WTC11 (cell line): Measurements from ENCODE around the gene NCAPG. TPM values are rescaled to one million over a fixed set of nuclear protein-coding genes. Genes with fewer than 3 reads are reported as not detected.

Source experiments
- AR ChIP-seq: fragments of 250-450 bp; sonication (Bioruptor Pico); IDR thresholded peaks from 2 replicates; pipeline ENCODE4 v1.9.0; 2021; ENCODE audit warnings: mild to moderate bottlenecking
- ATF1 ChIP-seq: sonication (generic); formaldehyde crosslinking; IDR thresholded peaks from 2 replicates; pipeline ENCODE4 v1.8.1; 2023; ENCODE audit warnings: mild to moderate bottlenecking, moderate library complexity, missing genetic modification reagents
- ATF3 ChIP-seq: sonication (generic); formaldehyde crosslinking; conservative IDR thresholded peaks from 2 replicates; pipeline ENCODE4 v1.8.1; 2022; ENCODE audit warnings: mild to moderate bottlenecking, missing genetic modification reagents
- ATF6 ChIP-seq: sonication (generic); formaldehyde crosslinking; IDR thresholded peaks from 2 replicates; pipeline ENCODE4 v1.8.1; 2023; ENCODE audit warnings: mild to moderate bottlenecking, missing genetic modification reagents
- CDX4 ChIP-seq: fragments of 250-450 bp; sonication (Bioruptor Pico); IDR thresholded peaks from 2 replicates; pipeline ENCODE4 v1.9.0; 2021; ENCODE audit warnings: moderate library complexity, mild to moderate bottlenecking, inconsistent platforms, borderline replicate concordance
- CREM ChIP-seq: sonication (generic); formaldehyde crosslinking; IDR thresholded peaks from 2 replicates; pipeline ENCODE4 v1.8.1; 2022; ENCODE audit warnings: mild to moderate bottlenecking, missing genetic modification reagents, moderate library complexity
- E2F4 ChIP-seq: sonication (generic); formaldehyde crosslinking; IDR thresholded peaks from 2 replicates; pipeline ENCODE4 v1.8.1; 2022; ENCODE audit warnings: low read depth, mild to moderate bottlenecking, moderate library complexity, missing genetic modification reagents, borderline replicate concordance
- ELF4 ChIP-seq: sonication (generic); formaldehyde crosslinking; IDR thresholded peaks from 2 replicates; pipeline ENCODE4 v1.8.1; 2022; ENCODE audit warnings: low read depth, mild to moderate bottlenecking, moderate library complexity, missing genetic modification reagents
- GRHL2 ChIP-seq: fragments of 250-450 bp; sonication (Bioruptor Pico); IDR thresholded peaks from 2 replicates; pipeline ENCODE4 v1.8.0; 2022; ENCODE audit warnings: mild to moderate bottlenecking, moderate library complexity; ENCODE audit not compliant: insufficient replicate concordance, severe bottlenecking
- HMGA2 ChIP-seq: fragments of 250-450 bp; sonication (Bioruptor Pico); IDR thresholded peaks from 2 replicates; pipeline ENCODE4 v1.4.0; 2021; ENCODE audit warnings: mild to moderate bottlenecking, moderate library complexity
- IRF1 ChIP-seq: sonication (generic); formaldehyde crosslinking; IDR thresholded peaks from 2 replicates; pipeline ENCODE4 v1.8.0; 2023; ENCODE audit warnings: missing genetic modification reagents
- IRF2 ChIP-seq: sonication (generic); formaldehyde crosslinking; IDR thresholded peaks from 2 replicates; pipeline ENCODE4 v1.8.0; 2022; ENCODE audit warnings: low read depth, missing genetic modification reagents, borderline replicate concordance
- JAZF1 ChIP-seq: fragments of 250-450 bp; sonication (Bioruptor Pico); IDR thresholded peaks from 2 replicates; pipeline ENCODE4 v1.9.0; 2021; ENCODE audit warnings: moderate library complexity, mild to moderate bottlenecking, inconsistent platforms
- OVOL2 ChIP-seq: fragments of 250-450 bp; sonication (Bioruptor Pico); IDR thresholded peaks from 2 replicates; pipeline ENCODE4 v1.9.0; 2021; ENCODE audit warnings: mild to moderate bottlenecking, borderline replicate concordance
- RELA ChIP-seq: sonication (generic); formaldehyde crosslinking; IDR thresholded peaks from 2 replicates; pipeline ENCODE4 v1.8.1; 2022; ENCODE audit warnings: missing genetic modification reagents, mild to moderate bottlenecking, borderline replicate concordance
- TEAD1 ChIP-seq: sonication (generic); formaldehyde crosslinking; IDR thresholded peaks from 2 replicates; pipeline ENCODE4 v1.8.0; 2022; ENCODE audit warnings: mild to moderate bottlenecking, missing genetic modification reagents
- ZBTB43 ChIP-seq: sonication (generic); formaldehyde crosslinking; IDR thresholded peaks from 2 replicates; pipeline ENCODE4 v1.8.1; 2023; ENCODE audit warnings: mild to moderate bottlenecking, missing genetic modification reagents
- ZNF281 ChIP-seq: sonication (generic); formaldehyde crosslinking; IDR thresholded peaks from 2 replicates; pipeline ENCODE4 v1.8.0; 2023; ENCODE audit warnings: mild to moderate bottlenecking, missing genetic modification reagents
- ZNF317 ChIP-seq: sonication (generic); formaldehyde crosslinking; IDR thresholded peaks from 2 replicates; pipeline ENCODE4 v1.8.1; 2023; ENCODE audit warnings: low read depth, mild to moderate bottlenecking, moderate library complexity, missing genetic modification reagents, borderline replicate concordance
- ZNF532 ChIP-seq: fragments of 250-450 bp; sonication (Bioruptor Pico); IDR thresholded peaks from 2 replicates; pipeline ENCODE4 v1.9.0; 2021; ENCODE audit warnings: mild to moderate bottlenecking, borderline replicate concordance
- total RNA-seq: library from RNA; stranded (reverse); gene quantifications from 3 replicates; pipeline ENCODE4 v1.2.3, GENCODE V29; 2021

The NCAPG gene
- total RNA-seq, 1 experiment from 2014 or later = 61.9 TPM

- TF ChIP-seq AR (CRISPR knock-in tag) = no peak
- no peak for TF ChIP-seq CDX4
- TF ChIP-seq ZNF281 (CRISPR knock-in tag) = peak; percentile 57; the same call in 1 of the 2 replicates
- TF ChIP-seq ZNF532 (CRISPR knock-in tag) = no peak
- TF ChIP-seq CREM (CRISPR knock-in tag) = peak; percentile 92
- no peak; the same call in 1 of the 2 replicates for TF ChIP-seq ATF3 (CRISPR knock-in tag)
- TF ChIP-seq ATF6 (CRISPR knock-in tag) = no peak
- TF ChIP-seq OVOL2 (CRISPR knock-in tag) = no peak
- TF ChIP-seq TEAD1 (CRISPR knock-in tag) = no peak; the same call in 1 of the 2 replicates
- TF ChIP-seq ATF1 (CRISPR knock-in tag) = peak; percentile 71; the same call in 1 of the 2 replicates
- no peak for TF ChIP-seq GRHL2
- TF ChIP-seq RELA (CRISPR knock-in tag) = no peak
- TF ChIP-seq JAZF1 (CRISPR knock-in tag) = no peak
- TF ChIP-seq ZNF317 (CRISPR knock-in tag) = no peak
- no peak for TF ChIP-seq ELF4 (CRISPR knock-in tag)
- TF ChIP-seq HMGA2 = no peak
- TF ChIP-seq IRF2 = no peak
- TF ChIP-seq E2F4 (CRISPR knock-in tag) = peak; percentile 97
- TF ChIP-seq IRF1 (CRISPR knock-in tag) = no peak; the same call in 1 of the 2 replicates
- peak; percentile 6; the same call in 1 of the 2 replicates for TF ChIP-seq ZBTB43 (CRISPR knock-in tag)
Observed at GRCh38 chr4:17810260-17811077, at the start of gene NCAPG, which contains the start of gene DCAF16 (continued).
